Hepatocyte (in vitro differentiated cells): ENCODE data around the gene PLXND1.

Source experiments
- EZH2 ChIP-seq: fragments of 200-600 bp; sonication (generic); IDR thresholded peaks from 2 replicates; pipeline ENCODE4 v1.6.1; 2016; ENCODE audit warnings: antibody characterized with exemption, mild to moderate bottlenecking, borderline replicate concordance
- EZH2phosphoT487 ChIP-seq: fragments of 200-600 bp; sonication (generic); IDR thresholded peaks from one replicate; pipeline ENCODE4 v1.6.1; 2018; ENCODE audit warnings: antibody characterized with exemption, mild to moderate bottlenecking, low read depth, moderate library complexity; ENCODE audit not compliant: unreplicated experiment, severe bottlenecking
- TF ChIP-seq, protein P1 (sequence below): fragments of 200-600 bp; sonication (generic); IDR thresholded peaks from 2 replicates; pipeline ENCODE4 v1.5.1; 2016; ENCODE audit warnings: antibody characterized with exemption, mild to moderate bottlenecking; ENCODE audit not compliant: poor library complexity

DNA sequence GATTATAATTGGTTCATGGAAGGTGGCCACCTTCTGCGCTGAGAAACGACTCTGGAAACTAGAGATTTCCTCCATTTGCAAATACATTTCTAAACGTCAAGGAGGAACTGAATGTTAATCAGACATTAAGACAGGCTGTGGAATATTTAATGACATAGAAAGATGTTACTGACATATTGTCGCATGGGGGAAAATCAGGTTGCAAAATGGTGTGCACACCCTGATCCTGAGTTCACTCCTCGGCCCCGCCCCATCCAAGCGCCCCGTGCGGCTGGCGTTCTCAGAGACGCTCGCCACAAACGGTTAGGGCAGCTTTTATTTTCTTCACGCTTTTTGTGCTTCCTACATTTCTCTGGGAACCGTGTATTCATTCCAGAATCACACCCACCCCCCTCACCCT lies 52.8 kb downstream of the PLXND1 start:
- TF ChIP-seq, protein P1, sequence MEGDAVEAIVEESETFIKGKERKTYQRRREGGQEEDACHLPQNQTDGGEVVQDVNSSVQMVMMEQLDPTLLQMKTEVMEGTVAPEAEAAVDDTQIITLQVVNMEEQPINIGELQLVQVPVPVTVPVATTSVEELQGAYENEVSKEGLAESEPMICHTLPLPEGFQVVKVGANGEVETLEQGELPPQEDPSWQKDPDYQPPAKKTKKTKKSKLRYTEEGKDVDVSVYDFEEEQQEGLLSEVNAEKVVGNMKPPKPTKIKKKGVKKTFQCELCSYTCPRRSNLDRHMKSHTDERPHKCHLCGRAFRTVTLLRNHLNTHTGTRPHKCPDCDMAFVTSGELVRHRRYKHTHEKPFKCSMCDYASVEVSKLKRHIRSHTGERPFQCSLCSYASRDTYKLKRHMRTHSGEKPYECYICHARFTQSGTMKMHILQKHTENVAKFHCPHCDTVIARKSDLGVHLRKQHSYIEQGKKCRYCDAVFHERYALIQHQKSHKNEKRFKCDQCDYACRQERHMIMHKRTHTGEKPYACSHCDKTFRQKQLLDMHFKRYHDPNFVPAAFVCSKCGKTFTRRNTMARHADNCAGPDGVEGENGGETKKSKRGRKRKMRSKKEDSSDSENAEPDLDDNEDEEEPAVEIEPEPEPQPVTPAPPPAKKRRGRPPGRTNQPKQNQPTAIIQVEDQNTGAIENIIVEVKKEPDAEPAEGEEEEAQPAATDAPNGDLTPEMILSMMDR = no peak
- TF ChIP-seq EZH2phosphoT487 = no peak
- no peak for TF ChIP-seq EZH2
